Anterior cingulate cortex (tissue), 58 donors: Measurements from ENCODE around the gene COL10A1.

Experiments used
- DNase-seq, 58 donors: peaks; one replicate each; lab custom pipeline; 2025; lab: John Stamatoyannopoulos, UW

Gene COL10A1

DNA sequence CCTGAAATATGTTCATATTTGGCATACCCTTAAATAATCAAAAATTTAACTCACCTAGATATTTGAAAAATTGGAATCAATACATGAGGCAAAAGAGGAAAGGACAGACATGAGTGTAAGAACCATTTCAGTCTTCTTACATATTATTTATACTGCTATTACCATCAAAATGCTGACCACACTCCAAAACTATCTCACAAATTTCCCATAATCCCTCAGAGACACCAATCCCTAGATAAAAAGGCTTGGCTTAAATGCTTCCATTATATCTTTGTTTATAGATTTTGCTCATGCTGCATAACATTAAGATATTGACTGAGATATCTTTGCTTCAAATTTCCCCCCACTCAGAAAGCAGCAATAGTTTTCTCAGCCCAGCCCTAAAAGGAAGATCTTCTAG lies 37.0 kb downstream of the COL10A1 start:
- no peak for DNase-seq

DNA sequence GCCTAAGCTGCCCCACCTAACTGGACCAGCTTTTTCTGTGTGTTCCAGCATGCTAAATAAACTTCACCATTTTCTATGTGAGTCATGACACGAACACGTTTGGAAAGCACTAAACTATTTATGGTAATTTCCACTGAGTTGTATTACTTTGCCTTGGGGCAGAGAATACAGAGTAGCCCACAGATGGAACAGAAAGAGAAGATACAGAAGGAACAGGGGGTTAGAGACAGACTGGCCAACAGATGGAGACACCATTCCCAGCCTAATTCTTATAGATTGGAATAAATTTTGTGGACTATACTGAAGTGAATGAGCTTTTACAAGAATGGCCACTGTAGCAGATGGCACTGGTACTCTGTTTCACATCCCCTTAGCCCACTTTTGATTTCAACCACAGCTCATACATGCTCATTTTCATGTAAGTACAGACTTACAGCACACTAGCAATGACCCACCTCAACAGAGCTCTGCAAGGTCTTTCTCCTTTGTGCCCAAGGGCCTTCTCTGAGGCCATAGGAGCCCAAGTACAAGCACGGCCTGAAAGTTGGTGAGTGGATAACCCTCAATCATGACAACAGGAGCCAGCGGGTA lies 38.4 kb downstream of the COL10A1 start:
- no peak for DNase-seq

DNA sequence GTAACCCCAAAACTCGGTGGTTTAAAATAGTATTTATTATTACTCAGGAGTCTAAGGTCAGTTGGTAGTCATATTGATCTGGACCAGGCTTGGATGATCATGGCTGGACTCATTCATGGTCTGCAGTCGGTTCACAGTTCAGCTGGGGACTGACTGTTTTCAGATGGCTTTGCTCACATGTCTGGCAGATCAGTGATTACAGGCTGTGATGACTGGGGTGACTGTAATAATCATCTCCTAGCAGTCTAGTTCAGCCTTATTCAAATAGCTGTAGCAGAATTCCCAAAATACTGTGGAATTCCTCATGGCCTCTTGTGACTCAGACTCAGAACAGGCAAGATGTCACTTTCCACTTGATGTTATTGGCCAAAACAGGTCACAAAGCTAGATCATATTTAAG lies 41.6 kb downstream of the COL10A1 start:
- DNase-seq = no peak

DNA sequence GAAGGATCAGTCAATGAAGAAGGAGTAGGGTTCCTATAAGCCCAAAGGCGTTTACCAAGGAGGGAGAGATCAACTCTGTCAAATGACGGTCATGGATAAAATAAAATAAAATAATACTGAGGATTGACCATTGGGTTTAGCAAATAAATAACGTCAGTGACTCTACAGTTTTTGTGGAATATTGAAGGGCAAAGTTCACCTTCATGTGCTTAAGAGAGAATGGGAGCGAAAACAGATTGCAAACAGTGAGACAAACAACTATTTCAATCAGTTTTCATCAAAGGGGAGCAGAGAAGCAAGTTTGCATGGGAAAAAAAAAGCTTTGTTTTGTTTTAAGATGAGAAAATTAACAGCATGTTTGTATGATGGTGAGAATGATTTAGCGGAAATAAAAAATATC lies 42.9 kb downstream of the COL10A1 start:
- DNase-seq = no peak

DNA sequence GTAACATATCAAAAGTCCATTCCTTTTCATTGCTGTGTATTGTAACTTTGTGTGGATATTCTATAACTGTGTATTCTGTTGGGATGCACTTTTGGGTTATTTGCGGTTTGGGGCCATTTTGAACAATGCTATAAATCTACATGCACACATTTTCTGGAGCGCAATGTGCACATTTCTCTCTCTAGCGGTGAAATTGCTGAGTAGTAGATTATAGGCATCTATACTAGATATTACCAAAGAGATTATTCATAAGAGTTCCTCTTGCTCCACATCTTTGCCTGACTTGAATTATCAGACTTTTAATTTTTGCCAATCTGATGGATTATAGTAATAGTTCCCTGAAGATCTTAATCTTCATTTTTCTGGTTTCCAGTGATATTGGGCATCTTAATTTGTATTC lies 47.0 kb downstream of the COL10A1 start:
- DNase-seq = no peak

DNA sequence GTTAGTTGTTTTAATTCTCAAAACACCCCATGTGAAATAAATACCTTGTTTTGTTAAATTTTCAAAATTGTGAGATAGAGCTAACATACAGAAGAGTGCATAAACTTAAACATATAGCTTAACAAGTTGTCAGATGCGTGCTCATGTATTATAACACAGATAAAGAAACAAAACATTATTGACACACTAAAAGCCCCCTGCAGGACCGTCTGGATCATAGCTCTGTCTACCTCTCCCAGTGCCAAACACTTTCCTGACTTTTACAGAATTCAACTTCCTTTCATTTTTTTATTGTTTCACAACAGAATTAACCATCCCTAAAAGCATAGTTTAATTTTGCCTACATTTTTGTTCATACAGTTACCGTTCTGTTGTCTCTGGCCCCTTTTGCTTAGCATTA lies 47.4 kb downstream of the COL10A1 start:
- no peak for DNase-seq

DNA sequence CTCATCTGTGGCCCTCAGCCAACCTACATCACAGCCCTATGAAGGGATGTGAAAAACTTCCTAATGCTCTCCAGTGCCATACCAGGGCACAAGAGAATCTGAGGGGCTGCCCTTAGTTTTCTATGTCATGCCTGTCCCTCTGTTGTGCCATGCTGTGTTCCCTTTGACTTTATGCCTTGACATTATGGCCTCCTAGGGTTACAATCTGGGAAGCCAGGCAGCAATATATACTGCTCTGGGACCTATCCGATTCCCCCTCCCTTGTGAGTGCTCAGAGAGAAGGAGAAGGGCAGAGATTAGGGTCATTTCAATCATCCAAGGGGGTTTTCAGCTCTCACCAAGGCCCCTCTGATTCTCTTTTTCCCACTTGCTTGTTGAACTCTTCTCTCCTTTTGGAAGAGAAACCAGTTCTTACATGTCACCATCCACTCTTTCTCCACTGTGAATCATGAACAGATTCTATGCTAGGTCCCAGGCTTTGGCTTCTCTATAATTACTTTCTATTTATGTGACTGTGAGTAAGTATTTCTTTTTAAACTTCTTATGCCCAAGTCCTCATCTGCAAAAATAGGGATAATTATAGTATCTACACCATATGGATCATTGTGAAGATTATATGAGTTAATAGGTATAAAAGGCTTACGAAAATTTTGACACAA lies 51.1 kb downstream of the COL10A1 start:
- DNase-seq = no peak

DNA sequence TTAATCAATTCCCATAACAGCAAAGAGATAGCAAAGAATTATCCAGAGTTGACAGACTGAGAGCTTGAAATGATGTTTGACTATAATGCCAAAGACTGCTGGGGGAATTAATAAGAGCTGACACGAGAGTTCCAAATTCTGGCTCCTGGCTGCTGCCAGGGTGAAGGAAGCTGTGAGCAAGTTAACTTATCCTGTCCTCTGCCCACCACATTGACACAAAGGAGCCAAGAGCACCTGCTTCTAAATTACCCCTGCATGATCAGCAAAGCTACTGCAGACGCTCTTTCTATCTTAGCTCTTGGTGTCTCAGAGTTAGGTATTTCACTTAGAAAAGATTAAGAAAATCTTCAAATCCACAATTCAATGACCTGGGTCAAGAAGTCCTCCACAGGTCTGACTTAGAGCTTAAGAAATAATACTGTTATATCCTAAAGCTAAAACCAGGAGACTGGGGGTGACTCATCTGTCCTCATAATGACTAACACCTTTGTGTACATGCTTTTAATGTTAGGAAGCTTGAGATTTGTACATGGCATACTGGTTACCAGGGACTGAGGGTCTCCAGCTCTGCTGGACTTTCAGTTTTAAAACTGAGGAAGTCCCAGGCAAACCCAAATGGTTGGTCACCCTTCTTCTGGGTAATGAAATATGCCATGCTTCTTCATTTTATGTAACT lies 52.0 kb downstream of the COL10A1 start:
- no peak for DNase-seq

DNA sequence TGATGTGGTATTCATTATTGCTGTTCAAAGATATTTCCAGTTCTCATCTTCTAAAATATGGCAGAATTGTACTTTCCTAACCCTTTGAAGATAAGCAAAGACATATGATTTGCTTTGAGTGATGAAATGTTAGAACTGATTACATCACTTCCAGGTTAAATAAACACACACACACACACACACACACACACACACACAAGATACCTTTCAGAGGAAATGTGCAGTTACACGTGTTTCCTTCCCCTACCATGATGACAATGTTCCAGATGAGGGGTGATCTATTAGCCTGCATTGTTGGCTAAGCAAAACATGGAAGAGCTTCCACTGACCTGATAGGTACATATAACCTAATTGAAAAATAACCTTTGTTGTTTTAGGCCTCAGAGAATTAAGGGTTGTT lies 53.6 kb downstream of the COL10A1 start:
- DNase-seq = no peak

DNA sequence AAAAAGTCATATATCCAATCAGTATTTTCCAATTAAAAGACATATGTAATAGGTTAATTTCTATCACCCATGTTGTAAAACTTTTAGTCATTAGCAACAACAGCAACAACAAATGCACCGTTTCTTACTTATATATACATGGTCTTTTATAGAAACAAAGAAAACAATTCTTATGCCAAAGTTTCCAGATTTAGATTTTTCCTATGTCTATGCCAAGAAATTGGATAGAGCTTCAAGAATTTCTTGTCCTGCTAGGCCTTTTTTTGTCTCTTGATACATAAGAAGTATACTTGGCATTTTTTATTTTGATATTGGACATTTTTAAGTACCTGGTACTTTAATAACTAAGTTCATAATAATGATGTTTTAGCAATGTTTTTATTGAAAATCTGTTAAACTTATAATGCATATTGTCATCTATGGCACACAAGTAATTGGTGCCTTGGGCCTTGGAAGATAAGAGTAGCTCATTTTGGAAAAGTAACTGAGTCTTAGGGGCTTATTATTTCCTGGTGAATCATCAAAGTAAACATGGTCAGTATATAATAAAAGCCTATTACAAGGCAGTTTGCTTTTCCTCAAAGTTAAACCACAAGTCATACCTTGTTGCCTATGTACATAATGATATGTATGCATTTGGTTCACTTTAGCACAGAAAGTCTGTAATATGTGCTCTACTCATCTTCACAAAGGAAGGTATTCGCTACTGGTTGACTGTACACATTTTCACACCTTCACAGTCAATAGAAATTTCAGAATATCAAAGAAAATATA lies 55.1 kb downstream of the COL10A1 start:
- DNase-seq = no peak

DNA sequence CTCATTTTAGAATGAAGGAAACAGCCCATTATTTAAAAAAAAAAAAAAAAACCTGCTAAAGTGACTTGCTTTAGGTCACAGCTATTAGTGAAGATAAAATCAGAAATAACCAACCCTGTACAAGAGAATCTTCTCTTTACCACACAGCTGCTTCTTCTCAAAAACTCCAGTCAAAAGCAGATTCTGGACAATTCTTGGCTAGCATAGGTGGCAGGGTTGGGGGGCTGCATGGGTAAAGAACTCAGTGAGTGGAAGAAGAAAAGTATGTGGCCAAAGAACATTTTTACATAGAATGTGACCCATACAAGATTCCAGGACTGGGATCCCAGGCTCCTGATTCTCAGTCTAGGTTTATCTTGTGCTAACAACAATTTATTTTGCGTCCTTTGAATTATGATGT lies 55.8 kb downstream of the COL10A1 start:
- DNase-seq = no peak
